C4-2B (cell line): ENCODE measurements around the gene CD99L2.

Experiments
- CTCF ChIP-seq: fragments of 450-650 bp; conservative IDR thresholded peaks from 2 replicates; pipeline ENCODE4 v1.5.1; 2017; ENCODE audit warnings: mild to moderate bottlenecking
- ZFX ChIP-seq: fragments of 450-650 bp; IDR thresholded peaks from 2 replicates; pipeline ENCODE4 v1.6.1; 2017

GRCh38 chrX:150792949-150793527 lies 105.4 kb downstream of the CD99L2 start:
- TF ChIP-seq CTCF: no peak
- TF ChIP-seq ZFX: no peak
